OCI-LY7 (cell line): ENCODE measurements around the gene ATP11A. TPM values are rescaled to one million over a fixed set of nuclear protein-coding genes. Genes with fewer than 3 reads are reported as not detected.

Experiments
- BruUV-seq: library from RNA; stranded (reverse); fragments of 400-500 nt; replicated peaks from 2 replicates; lab custom pipeline; 2021; lab: Mats Ljungman, UMichigan
- CTCF ChIA-PET: fragments of 300-600 bp; sonication (Branson Sonifier 250); formaldehyde crosslinking; loops from one replicate; lab custom pipeline; 2022; ENCODE audit warnings: antibody characterized with exemption; ENCODE audit not compliant: unreplicated experiment; lab: Charles Lee
- POLR2A ChIA-PET: fragments of 300-600 bp; sonication (Branson Sonifier 250); formaldehyde crosslinking; loops from one replicate; lab custom pipeline; 2022; ENCODE audit warnings: antibody characterized with exemption; lab: Charles Lee
- DNase-seq: peaks from one replicate; pipeline ENCODE4 v3.0.0-alpha.2; 2015; ENCODE audit warnings: low spot score
- H2AFZ ChIP-seq: fragments of 200-600 bp; sonication (generic), shearing (Covaris generic); 2 replicates; pipeline ENCODE4 v1.6.1; 2014; ENCODE audit warnings: mild to moderate bottlenecking, antibody characterized with exemption, low read length, moderate library complexity
- H3K27ac ChIP-seq: fragments of 200-600 bp; sonication (generic); 2 replicates; pipeline ENCODE4 v1.5.1; 2014; ENCODE audit warnings: mixed run types, low read depth, mild to moderate bottlenecking, moderate library complexity, low read length, inconsistent platforms; ENCODE audit not compliant: poor library complexity, severe bottlenecking
- H3K36me3 ChIP-seq: fragments of 200-600 bp; sonication (generic); 2 replicates; pipeline ENCODE4 v1.6.1; 2014; ENCODE audit warnings: mild to moderate bottlenecking, antibody characterized with exemption, low read length, moderate library complexity, mixed read lengths; ENCODE audit not compliant: insufficient read depth
- H3K4me1 ChIP-seq: fragments of 200-600 bp; sonication (generic); 2 replicates; pipeline ENCODE4 v1.5.1; 2014; ENCODE audit warnings: mild to moderate bottlenecking, low read length; ENCODE audit not compliant: insufficient read depth, poor library complexity, severe bottlenecking
- H3K4me2 ChIP-seq: fragments of 200-600 bp; sonication (generic); 2 replicates; pipeline ENCODE4 v1.6.1; 2014; ENCODE audit warnings: mild to moderate bottlenecking, low read length
- H3K4me3 ChIP-seq: fragments of 200-600 bp; sonication (generic); 2 replicates; pipeline ENCODE4 v1.5.1; 2014; ENCODE audit warnings: mild to moderate bottlenecking, low read depth, low read length; ENCODE audit not compliant: poor library complexity, severe bottlenecking
- H3K79me2 ChIP-seq: fragments of 200-600 bp; sonication (generic); 2 replicates; pipeline ENCODE4 v1.6.1; 2016; ENCODE audit warnings: low read depth, mild to moderate bottlenecking, low read length, moderate library complexity, mixed read lengths; ENCODE audit not compliant: insufficient read depth
- H3K9me2 ChIP-seq: fragments of 200-600 bp; sonication (generic); 2 replicates; pipeline ENCODE4 v1.6.1; 2016; ENCODE audit warnings: mild to moderate bottlenecking, low read length, mixed read lengths; ENCODE audit not compliant: insufficient read depth
- H3K9me3 ChIP-seq: fragments of 200-600 bp; sonication (generic); 2 replicates; pipeline ENCODE4 v1.6.1; 2014; ENCODE audit warnings: mild to moderate bottlenecking, mixed run types, low read length, mixed read lengths
- H4K20me1 ChIP-seq: fragments of 200-600 bp; sonication (generic); 2 replicates; pipeline ENCODE4 v1.6.1; 2014; ENCODE audit warnings: mild to moderate bottlenecking, antibody characterized with exemption, low read length, moderate library complexity, mixed read lengths; ENCODE audit not compliant: insufficient read depth
- EZH2phosphoT487 ChIP-seq: fragments of 200-600 bp; sonication (generic); IDR thresholded peaks from 2 replicates; pipeline ENCODE4 v1.6.1; 2018; ENCODE audit warnings: low read depth, borderline replicate concordance, mild to moderate bottlenecking, mixed run types, antibody characterized with exemption, low read length, moderate library complexity, mixed read lengths
- intact Hi-C: fragments of 100-400 bp; cut with micrococcal nuclease; formaldehyde crosslinking; loops from one replicate; pipeline ENCODE4 v1.10.0; 2022; ENCODE audit not compliant: unreplicated experiment
- total RNA-seq, 2 experiments: library from RNA; depleted of rRNA in 1 of 2; stranded (reverse); fragments of >200 nt in 1 of 2; shearing (Covaris generic) in 1 of 2; gene quantifications; 2 replicates each; pipeline ENCODE4 v1.2.3, GENCODE V29; 2014 to 2022
- TF ChIP-seq, protein P1 (sequence below): fragments of 200-600 bp; sonication (generic); conservative IDR thresholded peaks from 2 replicates; pipeline ENCODE4 v1.5.1; 2014; ENCODE audit warnings: mild to moderate bottlenecking, antibody characterized with exemption, low read length, moderate library complexity, mixed read lengths

Gene ATP11A
- total RNA-seq, 2 experiments from 2014 or later = 8.8 to 23.1 TPM

DNA sequence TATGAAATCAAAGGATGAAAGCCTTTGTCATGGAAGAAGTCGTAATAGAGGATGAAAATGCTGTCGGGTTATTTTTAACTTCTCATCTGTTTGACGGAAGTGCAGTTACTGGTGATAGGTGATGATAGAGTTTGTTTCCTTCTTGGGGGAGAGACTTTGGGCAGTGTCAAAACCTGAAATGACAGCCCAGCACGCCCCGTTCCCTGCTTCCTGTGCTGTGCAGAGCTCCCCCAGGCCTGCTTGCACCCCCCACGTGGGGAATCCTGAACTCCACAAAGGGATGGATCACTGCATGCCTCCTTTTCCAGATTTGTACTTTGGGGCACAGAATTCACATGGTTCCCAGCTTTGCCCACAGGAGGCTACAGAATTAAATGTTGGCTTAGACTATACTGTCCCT lies 102.7 kb downstream of the ATP11A start:
- peaks cover 4% of the 10 kb centered on the region for H3K4me1 ChIP-seq
- H3K4me3 ChIP-seq = no peak overlapping the region
- DNase-seq = no peak
- no peak overlapping the region for H2AFZ ChIP-seq
- TF ChIP-seq, protein P1, sequence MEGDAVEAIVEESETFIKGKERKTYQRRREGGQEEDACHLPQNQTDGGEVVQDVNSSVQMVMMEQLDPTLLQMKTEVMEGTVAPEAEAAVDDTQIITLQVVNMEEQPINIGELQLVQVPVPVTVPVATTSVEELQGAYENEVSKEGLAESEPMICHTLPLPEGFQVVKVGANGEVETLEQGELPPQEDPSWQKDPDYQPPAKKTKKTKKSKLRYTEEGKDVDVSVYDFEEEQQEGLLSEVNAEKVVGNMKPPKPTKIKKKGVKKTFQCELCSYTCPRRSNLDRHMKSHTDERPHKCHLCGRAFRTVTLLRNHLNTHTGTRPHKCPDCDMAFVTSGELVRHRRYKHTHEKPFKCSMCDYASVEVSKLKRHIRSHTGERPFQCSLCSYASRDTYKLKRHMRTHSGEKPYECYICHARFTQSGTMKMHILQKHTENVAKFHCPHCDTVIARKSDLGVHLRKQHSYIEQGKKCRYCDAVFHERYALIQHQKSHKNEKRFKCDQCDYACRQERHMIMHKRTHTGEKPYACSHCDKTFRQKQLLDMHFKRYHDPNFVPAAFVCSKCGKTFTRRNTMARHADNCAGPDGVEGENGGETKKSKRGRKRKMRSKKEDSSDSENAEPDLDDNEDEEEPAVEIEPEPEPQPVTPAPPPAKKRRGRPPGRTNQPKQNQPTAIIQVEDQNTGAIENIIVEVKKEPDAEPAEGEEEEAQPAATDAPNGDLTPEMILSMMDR = no peak
- no peak for TF ChIP-seq EZH2phosphoT487
- H3K27ac ChIP-seq = no peak overlapping the region
- H3K36me3 ChIP-seq = no peaks in the 10 kb centered on the region
- no peaks in the 10 kb centered on the region for H3K9me2 ChIP-seq
- H3K9me3 ChIP-seq = no peaks in the 10 kb centered on the region
- no peaks in the 10 kb centered on the region for H4K20me1 ChIP-seq
- ChIA-PET CTCF (no interaction called here), POLR2A (no interaction called here)
- no peaks in the 10 kb centered on the region for H3K79me2 ChIP-seq
- H3K4me2 ChIP-seq = no peak overlapping the region
- intact Hi-C loops = no loop called here
- BruUV-seq = no TSS peak

DNA sequence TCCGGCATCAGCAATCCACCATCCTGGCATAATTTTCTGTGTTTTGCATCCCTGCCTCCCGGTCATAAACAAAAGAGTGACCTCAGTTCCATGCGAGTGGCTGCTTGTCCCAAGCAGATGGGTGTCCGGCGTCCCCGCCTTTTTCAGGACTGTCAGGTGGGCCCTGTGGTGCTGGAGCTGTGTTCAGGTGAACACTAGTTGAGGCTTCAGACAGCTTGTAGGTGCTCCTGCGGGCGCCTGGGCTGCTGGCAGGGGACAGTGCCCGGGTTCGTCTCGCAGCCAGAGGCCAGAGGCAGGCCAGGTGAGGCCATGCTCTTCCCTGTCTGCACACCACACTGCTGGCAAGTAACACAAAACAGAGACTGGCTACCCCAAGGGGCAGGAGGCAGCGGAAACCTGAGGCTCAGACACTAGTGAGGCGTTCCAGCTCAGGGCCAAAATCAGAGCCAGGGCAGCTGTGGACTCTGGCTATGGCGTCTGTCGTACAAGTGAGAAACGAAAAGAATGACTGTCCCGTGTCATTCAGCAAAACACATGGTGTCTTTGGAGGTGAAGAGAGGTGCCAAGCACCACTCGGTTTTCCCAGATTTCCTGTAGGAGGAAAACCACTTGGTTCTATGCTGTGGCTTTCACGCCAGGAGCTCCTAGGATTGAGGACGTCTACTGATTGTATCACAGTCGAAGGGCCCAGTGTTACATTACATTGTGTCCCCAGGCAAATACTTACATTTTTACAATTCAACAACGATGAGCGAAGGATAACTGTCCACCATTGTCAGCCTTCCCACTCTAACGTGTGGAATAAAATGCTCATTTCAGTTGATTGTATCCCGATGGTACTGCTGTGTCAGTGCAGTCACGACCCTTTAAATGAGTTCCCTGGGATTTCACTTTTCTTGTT lies 104.0 kb downstream of the ATP11A start:
- ChIA-PET POLR2A (interaction anchor here (0.5 kb wide), 1 partner anchor 9 kb away, joined by 9 read pairs; no protein-coding TSS in a partner anchor), CTCF (no interaction called here)
- no peak for TF ChIP-seq EZH2phosphoT487
- TF ChIP-seq, protein P1 = no peak
- Histone ChIP-seq H3K4me3 (no peak overlapping the region), H3K4me1 (peaks cover 4% of the 10 kb centered on the region), H4K20me1 (no peaks in the 10 kb centered on the region), H3K79me2 (no peaks in the 10 kb centered on the region), H3K36me3 (no peaks in the 10 kb centered on the region), H3K9me2 (no peaks in the 10 kb centered on the region), H3K4me2 (no peak overlapping the region), H3K9me3 (no peaks in the 10 kb centered on the region), H3K27ac (no peak overlapping the region), H2AFZ (no peak overlapping the region)
- intact Hi-C loops = no loop called here
- DNase-seq = no peak
- no TSS peak for BruUV-seq

DNA sequence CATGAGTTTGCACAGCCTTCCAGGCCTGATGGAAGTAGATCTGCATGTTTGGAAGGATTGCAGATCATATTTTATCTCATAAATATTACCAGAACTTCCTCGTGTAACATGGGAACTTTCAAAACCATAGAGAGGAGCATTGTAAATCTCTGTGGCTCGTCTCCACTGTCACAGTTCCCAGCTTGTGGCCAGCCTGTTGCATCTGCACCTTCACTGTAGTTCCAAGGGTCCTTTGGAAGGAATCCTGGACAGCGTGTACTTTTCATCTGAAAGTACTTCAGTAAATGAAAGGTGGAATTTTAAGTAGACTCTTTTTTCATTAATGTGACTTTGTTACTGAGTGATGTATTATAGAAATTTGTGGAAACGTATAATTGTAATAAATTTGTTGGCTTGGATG lies 105.4 kb downstream of the ATP11A start:
- peaks cover 4% of the 10 kb centered on the region for H3K4me1 ChIP-seq
- intact Hi-C loops = no loop called here
- H3K36me3 ChIP-seq = no peaks in the 10 kb centered on the region
- no peak for DNase-seq
- no peak overlapping the region for H3K27ac ChIP-seq
- CTCF ChIA-PET = no interaction called here
- no peaks in the 10 kb centered on the region for H4K20me1 ChIP-seq
- no peaks in the 10 kb centered on the region for H3K79me2 ChIP-seq
- no peaks in the 10 kb centered on the region for H3K9me3 ChIP-seq
- no peak for TF ChIP-seq EZH2phosphoT487
- TF ChIP-seq, protein P1 = no peak
- BruUV-seq = no TSS peak
- no peaks in the 10 kb centered on the region for H3K9me2 ChIP-seq
- no peak overlapping the region for H2AFZ ChIP-seq
- no peak overlapping the region for H3K4me2 ChIP-seq
- H3K4me3 ChIP-seq = no peak overlapping the region
- POLR2A ChIA-PET = no interaction called here
